ENCODE measurements around the gene QTRT2. TPM values are rescaled to one million over a fixed set of nuclear protein-coding genes. Genes with fewer than 3 reads are reported as not detected.

QTRT2 gene
- total and polyA plus RNA-seq, 4 donors = 4.3 to 11.3 (median 5.9) TPM

DNA sequence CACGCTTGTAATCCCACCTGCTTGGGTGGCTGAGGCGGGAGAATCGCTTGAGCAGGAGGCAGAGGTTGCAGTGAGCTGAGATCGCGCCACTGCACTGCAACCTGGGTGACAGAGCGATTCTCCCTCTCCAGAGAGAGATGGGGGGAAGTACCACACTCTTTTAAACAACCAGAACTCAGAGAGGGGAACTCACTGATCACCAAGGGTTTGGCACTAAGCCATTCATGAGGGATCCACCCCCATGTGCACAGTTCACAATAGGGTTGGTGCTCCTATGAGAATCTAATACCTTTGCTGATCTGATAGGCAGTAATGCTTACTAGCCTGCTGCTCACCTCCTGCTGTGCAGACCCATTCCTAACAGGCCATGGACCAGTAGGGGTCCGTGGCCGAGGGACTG lies 51.6 kb downstream of the QTRT2 start:
- Histone ChIP-seq H3K9me3 (ENCODE audit: control insufficient read depth in 4 of 4, low read length in 3 of 4) (no peaks in the 10 kb centered on the region), H3K9ac (ENCODE audit: low read depth in 1 of 2, low read length in 2 of 2) (no peak overlapping the region), H3K36me3 (ENCODE audit: control insufficient read depth in 4 of 4, insufficient read depth in 3 of 4, low read depth in 1 of 4, low read length in 3 of 4) (no peaks in the 10 kb centered on the region), H3K27ac (ENCODE audit: low read depth in 1 of 2, low read length in 2 of 2) (no peak overlapping the region), H3K4me1 (ENCODE audit: control insufficient read depth in 4 of 4, insufficient read depth in 4 of 4, low read length in 3 of 4) (no peaks in the 10 kb centered on the region), H3K27me3 (ENCODE audit: control insufficient read depth in 4 of 4, insufficient read depth in 4 of 4, low read length in 3 of 4) (no peaks in the 10 kb centered on the region), H3K4me3 (ENCODE audit: low read depth in 1 of 3, low read length in 3 of 3) (no peak overlapping the region)
- TF ChIP-seq NR2F2 (IDR thresholded peaks at IDR 0.05) (no peak), SP1 (IDR thresholded peaks at IDR 0.05) (no peak), RAD21 (IDR thresholded peaks at IDR 0.05) (no peak)
- TF ChIP-seq, protein P1, sequence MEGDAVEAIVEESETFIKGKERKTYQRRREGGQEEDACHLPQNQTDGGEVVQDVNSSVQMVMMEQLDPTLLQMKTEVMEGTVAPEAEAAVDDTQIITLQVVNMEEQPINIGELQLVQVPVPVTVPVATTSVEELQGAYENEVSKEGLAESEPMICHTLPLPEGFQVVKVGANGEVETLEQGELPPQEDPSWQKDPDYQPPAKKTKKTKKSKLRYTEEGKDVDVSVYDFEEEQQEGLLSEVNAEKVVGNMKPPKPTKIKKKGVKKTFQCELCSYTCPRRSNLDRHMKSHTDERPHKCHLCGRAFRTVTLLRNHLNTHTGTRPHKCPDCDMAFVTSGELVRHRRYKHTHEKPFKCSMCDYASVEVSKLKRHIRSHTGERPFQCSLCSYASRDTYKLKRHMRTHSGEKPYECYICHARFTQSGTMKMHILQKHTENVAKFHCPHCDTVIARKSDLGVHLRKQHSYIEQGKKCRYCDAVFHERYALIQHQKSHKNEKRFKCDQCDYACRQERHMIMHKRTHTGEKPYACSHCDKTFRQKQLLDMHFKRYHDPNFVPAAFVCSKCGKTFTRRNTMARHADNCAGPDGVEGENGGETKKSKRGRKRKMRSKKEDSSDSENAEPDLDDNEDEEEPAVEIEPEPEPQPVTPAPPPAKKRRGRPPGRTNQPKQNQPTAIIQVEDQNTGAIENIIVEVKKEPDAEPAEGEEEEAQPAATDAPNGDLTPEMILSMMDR (IDR thresholded peaks at IDR 0.05; ENCODE audit: low read depth, low read length, missing input control) = no peak
- DNase-seq (ENCODE audit: low spot score) = no peak
- 90% methylated on average over 8 of the region's 8 CpGs for WGBS

DNA sequence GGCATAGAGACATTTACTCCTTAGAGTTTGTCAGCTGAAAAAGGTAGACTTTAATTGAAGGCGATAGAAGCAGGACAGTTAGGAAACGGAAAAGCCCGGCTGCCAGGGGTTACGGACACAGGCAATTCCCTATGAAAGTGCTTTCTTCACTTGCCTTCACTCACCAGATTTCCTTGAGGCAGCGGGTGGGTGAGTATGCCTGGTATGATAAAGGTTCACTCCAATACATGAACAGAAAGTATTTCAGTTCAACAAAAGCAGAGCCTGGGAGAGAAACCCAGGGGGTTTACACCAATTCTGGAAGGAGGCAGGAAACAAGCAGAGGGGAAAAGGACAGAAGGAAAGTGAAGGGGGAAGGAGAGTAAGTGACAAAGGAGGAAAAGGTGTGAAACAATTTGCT lies 53.9 kb downstream of the QTRT2 start:
- H3K27me3 ChIP-seq (ENCODE audit: control insufficient read depth in 4 of 4, insufficient read depth in 4 of 4, low read length in 3 of 4) = no peaks in the 10 kb centered on the region
- no peaks in the 10 kb centered on the region for H3K4me1 ChIP-seq (ENCODE audit: control insufficient read depth in 4 of 4, insufficient read depth in 4 of 4, low read length in 3 of 4)
- H3K27ac ChIP-seq (ENCODE audit: low read depth in 1 of 2, low read length in 2 of 2) = no peak overlapping the region
- no peak for DNase-seq (ENCODE audit: low spot score)
- 76% methylated on average over 5 of the region's 5 CpGs for WGBS
- H3K4me3 ChIP-seq (ENCODE audit: low read depth in 1 of 3, low read length in 3 of 3) = no peak overlapping the region
- no peaks in the 10 kb centered on the region for H3K36me3 ChIP-seq (ENCODE audit: control insufficient read depth in 4 of 4, insufficient read depth in 3 of 4, low read depth in 1 of 4, low read length in 3 of 4)
- H3K9me3 ChIP-seq (ENCODE audit: control insufficient read depth in 4 of 4, low read length in 3 of 4) = no peaks in the 10 kb centered on the region
- no peak overlapping the region for H3K9ac ChIP-seq (ENCODE audit: low read depth in 1 of 2, low read length in 2 of 2)
- TF ChIP-seq SP1 (IDR thresholded peaks at IDR 0.05) (no peak), TAF1 (conservative IDR thresholded peaks at IDR 0.05) (no peak), HNF4G (IDR thresholded peaks at IDR 0.05) (no peak), NR2F2 (IDR thresholded peaks at IDR 0.05) (no peak), EGR1 (IDR thresholded peaks at IDR 0.05; ENCODE audit: low read depth in 2 of 2) (no peak), FOXA1 (IDR thresholded peaks at IDR 0.05) (no peak), GABPA (IDR thresholded peaks at IDR 0.05 in 1 of 2, conservative IDR thresholded peaks at IDR 0.05 in 1 of 2) (no peak)
- TF ChIP-seq, protein P2, sequence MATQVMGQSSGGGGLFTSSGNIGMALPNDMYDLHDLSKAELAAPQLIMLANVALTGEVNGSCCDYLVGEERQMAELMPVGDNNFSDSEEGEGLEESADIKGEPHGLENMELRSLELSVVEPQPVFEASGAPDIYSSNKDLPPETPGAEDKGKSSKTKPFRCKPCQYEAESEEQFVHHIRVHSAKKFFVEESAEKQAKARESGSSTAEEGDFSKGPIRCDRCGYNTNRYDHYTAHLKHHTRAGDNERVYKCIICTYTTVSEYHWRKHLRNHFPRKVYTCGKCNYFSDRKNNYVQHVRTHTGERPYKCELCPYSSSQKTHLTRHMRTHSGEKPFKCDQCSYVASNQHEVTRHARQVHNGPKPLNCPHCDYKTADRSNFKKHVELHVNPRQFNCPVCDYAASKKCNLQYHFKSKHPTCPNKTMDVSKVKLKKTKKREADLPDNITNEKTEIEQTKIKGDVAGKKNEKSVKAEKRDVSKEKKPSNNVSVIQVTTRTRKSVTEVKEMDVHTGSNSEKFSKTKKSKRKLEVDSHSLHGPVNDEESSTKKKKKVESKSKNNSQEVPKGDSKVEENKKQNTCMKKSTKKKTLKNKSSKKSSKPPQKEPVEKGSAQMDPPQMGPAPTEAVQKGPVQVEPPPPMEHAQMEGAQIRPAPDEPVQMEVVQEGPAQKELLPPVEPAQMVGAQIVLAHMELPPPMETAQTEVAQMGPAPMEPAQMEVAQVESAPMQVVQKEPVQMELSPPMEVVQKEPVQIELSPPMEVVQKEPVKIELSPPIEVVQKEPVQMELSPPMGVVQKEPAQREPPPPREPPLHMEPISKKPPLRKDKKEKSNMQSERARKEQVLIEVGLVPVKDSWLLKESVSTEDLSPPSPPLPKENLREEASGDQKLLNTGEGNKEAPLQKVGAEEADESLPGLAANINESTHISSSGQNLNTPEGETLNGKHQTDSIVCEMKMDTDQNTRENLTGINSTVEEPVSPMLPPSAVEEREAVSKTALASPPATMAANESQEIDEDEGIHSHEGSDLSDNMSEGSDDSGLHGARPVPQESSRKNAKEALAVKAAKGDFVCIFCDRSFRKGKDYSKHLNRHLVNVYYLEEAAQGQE (IDR thresholded peaks at IDR 0.05) = no peak
- TF ChIP-seq, protein P3, sequence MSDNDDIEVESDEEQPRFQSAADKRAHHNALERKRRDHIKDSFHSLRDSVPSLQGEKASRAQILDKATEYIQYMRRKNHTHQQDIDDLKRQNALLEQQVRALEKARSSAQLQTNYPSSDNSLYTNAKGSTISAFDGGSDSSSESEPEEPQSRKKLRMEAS (IDR thresholded peaks at IDR 0.05) = no peak

DNA sequence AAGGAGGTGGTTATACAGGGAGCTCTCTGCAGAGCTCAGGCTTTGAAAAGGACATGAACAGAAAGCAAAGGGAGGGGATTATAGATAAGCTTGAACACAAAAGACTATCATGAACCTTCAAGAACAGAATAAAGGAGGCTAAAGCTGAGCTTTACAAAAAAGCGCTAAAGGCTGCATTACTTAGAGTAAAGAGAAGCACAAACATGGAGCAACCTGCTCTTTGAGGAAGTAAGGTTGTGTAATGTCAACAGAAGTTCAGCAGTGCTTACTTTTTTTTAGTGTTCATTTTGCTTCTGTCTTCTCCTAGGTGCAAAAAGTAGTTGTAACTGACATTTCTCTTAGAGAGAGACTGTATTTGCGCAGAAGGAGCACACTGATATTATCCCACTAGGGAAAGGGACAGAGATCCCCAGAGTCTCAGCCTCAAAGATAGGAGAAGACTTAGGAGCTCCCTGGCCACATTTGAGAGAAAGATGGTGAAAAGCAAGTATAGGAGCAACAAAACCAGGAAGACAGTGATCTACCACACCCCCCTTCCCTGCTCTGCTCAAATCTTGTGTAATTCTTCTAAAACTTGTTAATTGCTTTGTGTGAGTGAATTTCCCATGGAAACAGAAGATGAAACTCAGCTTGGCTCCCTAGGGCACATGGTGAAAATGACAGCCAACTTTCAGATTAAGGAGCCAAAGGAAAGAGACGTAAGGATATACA lies 54.7 kb downstream of the QTRT2 start:
- Histone ChIP-seq H3K9ac (ENCODE audit: low read depth in 1 of 2, low read length in 2 of 2) (no peak overlapping the region), H3K27ac (ENCODE audit: low read depth in 1 of 2, low read length in 2 of 2) (no peak overlapping the region), H3K27me3 (ENCODE audit: control insufficient read depth in 4 of 4, insufficient read depth in 4 of 4, low read length in 3 of 4) (no peaks in the 10 kb centered on the region), H3K36me3 (ENCODE audit: control insufficient read depth in 4 of 4, insufficient read depth in 3 of 4, low read depth in 1 of 4, low read length in 3 of 4) (no peaks in the 10 kb centered on the region), H3K4me1 (ENCODE audit: control insufficient read depth in 4 of 4, insufficient read depth in 4 of 4, low read length in 3 of 4) (no peaks in the 10 kb centered on the region), H3K9me3 (ENCODE audit: control insufficient read depth in 4 of 4, low read length in 3 of 4) (no peaks in the 10 kb centered on the region), H3K4me3 (ENCODE audit: low read depth in 1 of 3, low read length in 3 of 3) (no peak overlapping the region)
- no peak for DNase-seq (ENCODE audit: low spot score)
- WGBS = 64% methylated on average over 3 of the region's 3 CpGs
- TF ChIP-seq GABPA (IDR thresholded peaks at IDR 0.05 in 1 of 2, conservative IDR thresholded peaks at IDR 0.05 in 1 of 2) = no peak
